SU-DHL-6 (cell line): ENCODE results near the gene OR2V2.

ENCODE experiments used
- H2AFZ ChIP-seq: fragments of 200-600 bp; sonication (generic); 2 replicates; pipeline ENCODE4 v1.6.1; 2014; ENCODE audit warnings: low read depth, mild to moderate bottlenecking, moderate library complexity, mixed read lengths, antibody characterized with exemption, low read length; ENCODE audit not compliant: severe bottlenecking
- H3F3A ChIP-seq: fragments of 200-600 bp; shearing (Covaris generic); 2 replicates; pipeline ENCODE4 v1.6.0; 2016; ENCODE audit warnings: antibody characterized with exemption, mild to moderate bottlenecking; ENCODE audit not compliant: insufficient read depth
- H3K27ac ChIP-seq: fragments of 200-600 bp; sonication (generic); 2 replicates; pipeline ENCODE4 v1.5.1; 2016; ENCODE audit warnings: low read depth, mild to moderate bottlenecking, low read length, moderate library complexity, mixed read lengths
- H3K27me3 ChIP-seq: fragments of 200-600 bp; sonication (generic), shearing (Covaris generic); 2 replicates; pipeline ENCODE4 v1.6.0; 2014; ENCODE audit warnings: mild to moderate bottlenecking, low read length
- H3K36me3 ChIP-seq: fragments of 200-600 bp; sonication (generic); 2 replicates; pipeline ENCODE4 v1.6.1; 2014; ENCODE audit warnings: mild to moderate bottlenecking, low read length, mixed read lengths
- H3K4me2 ChIP-seq: fragments of 300-600, 200-600 bp; shearing (Covaris generic), sonication (generic); 2 replicates; pipeline ENCODE4 v1.6.0; 2014; ENCODE audit warnings: low read length, low read depth, mild to moderate bottlenecking; ENCODE audit not compliant: poor library complexity, severe bottlenecking
- H3K4me3 ChIP-seq: fragments of 200-600 bp; sonication (generic); 2 replicates; pipeline ENCODE4 v1.5.1; 2014; ENCODE audit warnings: antibody characterized with exemption, low read length, mild to moderate bottlenecking, mixed read lengths; ENCODE audit not compliant: insufficient read depth, poor library complexity, severe bottlenecking
- H3K79me2 ChIP-seq: fragments of 200-600 bp; sonication (generic); 2 replicates; pipeline ENCODE4 v1.6.1; 2014; ENCODE audit warnings: mild to moderate bottlenecking, low read length, moderate library complexity; ENCODE audit not compliant: insufficient read depth
- H3K9ac ChIP-seq: fragments of 200-600 bp; sonication (generic); 2 replicates; pipeline ENCODE4 v1.7.0; 2014; ENCODE audit warnings: mild to moderate bottlenecking, low read length
- H3K9me2 ChIP-seq: fragments of 200-600 bp; sonication (generic); replicated peaks from 2 replicates; pipeline ENCODE4 v1.6.1; 2014; ENCODE audit warnings: low read length; ENCODE audit not compliant: insufficient read depth
- H3K9me3 ChIP-seq: fragments of 200-600 bp; sonication (generic); 2 replicates; pipeline ENCODE4 v1.6.1; 2014; ENCODE audit warnings: low read length, mixed read lengths; ENCODE audit not compliant: insufficient read depth
- H4K20me1 ChIP-seq: fragments of 200-600 bp; sonication (generic); 2 replicates; pipeline ENCODE4 v1.6.1; 2014; ENCODE audit warnings: low read depth, mild to moderate bottlenecking, antibody characterized with exemption, low read length, moderate library complexity, mixed read lengths
- EZH2phosphoT487 ChIP-seq: fragments of 200-600 bp; sonication (generic), shearing (Covaris generic); conservative IDR thresholded peaks from 2 replicates; pipeline ENCODE4 v1.6.1; 2018; ENCODE audit warnings: mild to moderate bottlenecking, antibody characterized with exemption, low read length, moderate library complexity, mixed read lengths
- TF ChIP-seq, protein P1 (sequence below): fragments of 200-600 bp; sonication (generic); IDR thresholded peaks from one replicate; pipeline ENCODE4 v1.5.1; 2017; ENCODE audit warnings: antibody characterized with exemption, mild to moderate bottlenecking, low read length, moderate library complexity; ENCODE audit not compliant: insufficient read depth, poor library complexity, severe bottlenecking

The OR2V2 gene

DNA sequence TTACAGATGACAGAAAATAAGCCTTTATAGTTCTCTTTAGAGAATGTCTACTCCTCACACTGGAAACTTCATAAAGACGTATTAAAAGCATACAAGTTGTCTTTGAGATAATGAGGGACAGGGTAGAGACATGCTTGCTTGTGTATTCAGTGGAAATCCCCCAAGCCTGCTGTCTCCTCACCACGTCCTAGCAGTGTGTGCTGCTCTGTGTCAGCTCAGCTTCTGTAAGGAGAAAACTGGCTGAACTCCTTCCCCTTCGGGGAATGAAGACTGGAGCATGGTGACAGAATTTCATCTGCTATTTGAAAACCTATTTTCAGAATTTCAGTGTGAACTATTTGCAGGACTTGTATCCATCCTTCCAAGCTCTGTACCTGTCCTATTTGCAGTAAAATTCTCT is 9.4 kb downstream of the OR2V2 start:
- Histone ChIP-seq H3K9me2 (no peaks in the 10 kb centered on the region), H3F3A (peaks cover 13% of the 10 kb centered on the region), H3K9me3 (no peaks in the 10 kb centered on the region), H3K79me2 (no peaks in the 10 kb centered on the region), H3K36me3 (no peaks in the 10 kb centered on the region), H3K27me3 (no peaks in the 10 kb centered on the region), H2AFZ (no peak overlapping the region), H3K9ac (no peak overlapping the region), H4K20me1 (no peaks in the 10 kb centered on the region), H3K4me2 (no peak overlapping the region), H3K27ac (no peak overlapping the region), H3K4me3 (no peak overlapping the region)
- TF ChIP-seq, protein P1, sequence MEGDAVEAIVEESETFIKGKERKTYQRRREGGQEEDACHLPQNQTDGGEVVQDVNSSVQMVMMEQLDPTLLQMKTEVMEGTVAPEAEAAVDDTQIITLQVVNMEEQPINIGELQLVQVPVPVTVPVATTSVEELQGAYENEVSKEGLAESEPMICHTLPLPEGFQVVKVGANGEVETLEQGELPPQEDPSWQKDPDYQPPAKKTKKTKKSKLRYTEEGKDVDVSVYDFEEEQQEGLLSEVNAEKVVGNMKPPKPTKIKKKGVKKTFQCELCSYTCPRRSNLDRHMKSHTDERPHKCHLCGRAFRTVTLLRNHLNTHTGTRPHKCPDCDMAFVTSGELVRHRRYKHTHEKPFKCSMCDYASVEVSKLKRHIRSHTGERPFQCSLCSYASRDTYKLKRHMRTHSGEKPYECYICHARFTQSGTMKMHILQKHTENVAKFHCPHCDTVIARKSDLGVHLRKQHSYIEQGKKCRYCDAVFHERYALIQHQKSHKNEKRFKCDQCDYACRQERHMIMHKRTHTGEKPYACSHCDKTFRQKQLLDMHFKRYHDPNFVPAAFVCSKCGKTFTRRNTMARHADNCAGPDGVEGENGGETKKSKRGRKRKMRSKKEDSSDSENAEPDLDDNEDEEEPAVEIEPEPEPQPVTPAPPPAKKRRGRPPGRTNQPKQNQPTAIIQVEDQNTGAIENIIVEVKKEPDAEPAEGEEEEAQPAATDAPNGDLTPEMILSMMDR: no peak
- TF ChIP-seq EZH2phosphoT487: no peak

DNA sequence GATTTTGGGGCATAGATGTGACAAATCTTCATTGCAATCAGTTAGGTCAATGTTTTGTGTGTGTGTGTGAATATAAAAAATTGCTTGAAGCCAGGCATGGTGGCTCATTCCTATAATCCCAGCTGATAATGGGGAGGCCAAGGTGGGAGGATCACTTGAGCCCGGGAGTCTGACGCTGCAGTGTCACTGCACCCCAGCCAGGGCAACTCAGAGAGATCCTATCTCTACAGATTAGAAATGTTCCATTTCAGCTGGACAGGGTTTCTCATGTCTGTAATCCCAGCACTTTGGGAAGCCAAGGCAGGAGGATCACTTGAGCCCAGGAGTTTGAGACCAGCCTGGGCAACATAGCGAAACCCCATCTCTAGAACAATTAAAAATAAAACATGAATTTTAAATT is 11.5 kb downstream of the OR2V2 start:
- Histone ChIP-seq H4K20me1 (no peaks in the 10 kb centered on the region), H3K4me2 (no peak overlapping the region)

DNA sequence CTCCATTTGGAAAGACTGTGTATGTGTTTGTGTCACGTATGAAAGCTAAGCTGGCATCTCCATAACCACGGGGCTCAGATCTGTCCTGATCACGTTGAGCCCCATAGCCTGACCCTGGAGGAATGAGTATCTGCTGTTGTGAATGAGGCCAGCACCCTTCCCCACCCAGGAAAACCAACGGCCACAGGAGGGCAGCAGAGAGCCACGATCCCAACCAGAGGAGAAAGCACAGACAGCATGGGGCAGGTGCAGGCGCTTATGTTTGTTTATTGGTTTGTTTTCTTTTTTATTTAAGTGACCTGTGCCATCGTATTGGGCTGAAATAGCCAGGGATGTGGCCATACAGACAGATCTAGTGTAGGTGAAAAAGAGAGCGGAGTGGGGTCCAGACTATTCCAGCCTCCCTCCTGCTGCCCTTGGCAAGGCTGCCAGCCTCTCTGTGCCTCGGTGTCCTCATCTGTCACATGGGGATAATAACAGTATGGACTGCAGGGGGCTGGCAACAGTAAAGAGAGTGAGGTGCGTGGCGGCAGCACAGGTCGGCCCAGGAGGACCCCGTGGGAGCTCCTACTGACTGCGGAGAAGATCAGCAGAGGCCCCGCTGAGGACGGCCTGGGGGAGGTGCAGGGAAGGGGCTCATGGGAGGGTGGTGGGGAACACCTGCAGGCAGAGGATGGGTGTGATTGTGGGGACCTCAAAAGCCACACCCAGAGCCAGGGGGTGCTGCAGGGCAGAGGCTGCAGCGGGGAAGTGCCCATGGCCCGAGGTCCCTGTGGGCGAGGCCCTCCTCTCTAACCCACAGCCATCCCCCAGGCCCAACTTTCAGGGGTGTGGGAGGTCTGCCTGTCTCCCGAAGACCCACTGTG is 12.1 kb downstream of the OR2V2 start:
- peak overlapping the region; percentile 42; the same call in 1 of the 2 replicates for H3K9ac ChIP-seq
- no peak for TF ChIP-seq EZH2phosphoT487
- TF ChIP-seq, protein P1: peak; percentile 86
- no peaks in the 10 kb centered on the region for H3K79me2 ChIP-seq
- no peaks in the 10 kb centered on the region for H4K20me1 ChIP-seq
- H3K9me2 ChIP-seq: no peaks in the 10 kb centered on the region
- peak overlapping the region; percentile 35 for H3K4me2 ChIP-seq
- H3F3A ChIP-seq: peaks cover 13% of the 10 kb centered on the region
- H3K27me3 ChIP-seq: no peaks in the 10 kb centered on the region
- peak overlapping the region; percentile 83 for H3K27ac ChIP-seq
- H3K36me3 ChIP-seq: no peaks in the 10 kb centered on the region
- peak overlapping the region; percentile 7 for H2AFZ ChIP-seq
- no peak overlapping the region for H3K4me3 ChIP-seq
- H3K9me3 ChIP-seq: no peaks in the 10 kb centered on the region

More for the DNA sequence above, 11.5 kb downstream of the OR2V2 start:
- H3F3A ChIP-seq: peaks cover 13% of the 10 kb centered on the region
- no peaks in the 10 kb centered on the region for H3K79me2 ChIP-seq
- H3K36me3 ChIP-seq: no peaks in the 10 kb centered on the region
- H3K9ac ChIP-seq: no peak overlapping the region
- TF ChIP-seq, protein P1: no peak
- TF ChIP-seq EZH2phosphoT487: no peak
- no peak overlapping the region for H3K27ac ChIP-seq
- no peaks in the 10 kb centered on the region for H3K27me3 ChIP-seq
- no peaks in the 10 kb centered on the region for H3K9me2 ChIP-seq
- H2AFZ ChIP-seq: no peak overlapping the region
- no peaks in the 10 kb centered on the region for H3K9me3 ChIP-seq
- H3K4me3 ChIP-seq: no peak overlapping the region
